HepG2 (cell line): ENCODE data around the gene CFAP210. TPM values are rescaled to one million over a fixed set of nuclear protein-coding genes. Genes with fewer than 3 reads are reported as not detected.
A peak's percentile ranks its signal among the peaks of the same experiment; 100 is the strongest.

Experiments
- ATAC-seq: fragments of 200-7000 bp; cut with Tn5 transposase; 3 replicates; pipeline ENCODE4 v1.9.1; 2020; ENCODE audit warnings: mild to moderate bottlenecking, moderate library complexity
- BruUV-seq: library from RNA; stranded (reverse); fragments of 400-500 nt; replicated peaks from 2 replicates; lab custom pipeline; 2021; lab: Mats Ljungman, UMichigan
- CTCF ChIA-PET: fragments of 300-600 bp; formaldehyde crosslinking; extraction: SDS; loops from one replicate; lab custom pipeline; 2021; ENCODE audit warnings: low total read pairs, inconsistent platforms, low intra/inter-chr PET ratio; lab: Yijun Ruan, JAX
- POLR2A ChIA-PET: fragments of 350-600 bp; sonication (Branson Sonifier 250); formaldehyde crosslinking; loops from one replicate; lab custom pipeline; 2020; ENCODE audit warnings: antibody characterized with exemption, inconsistent platforms; lab: Yijun Ruan, JAX
- DNase-seq: peaks from one replicate; pipeline ENCODE4 v3.0.0-alpha.2; 2015; ENCODE audit warnings: low spot score
- FAIRE-seq: peaks from 3 replicates; lab custom pipeline; 2011; peaks lifted over from hg19 to GRCh38; lab: Jason Lieb, UNC
- H2AFZ ChIP-seq: one replicate; pipeline ENCODE4 v1.6.1; 2011; ENCODE audit warnings: low read length, inconsistent platforms
- H3K27ac ChIP-seq: fragments of 300-600 bp; 3 replicates; pipeline ENCODE4 v1.8.0; 2011; ENCODE audit warnings: mixed run types, mild to moderate bottlenecking, mixed read lengths, low read length, inconsistent platforms; ENCODE audit not compliant: insufficient read depth; ENCODE audit errors: extremely low read length
- H3K27me3 ChIP-seq, 2 experiments: fragments of 200-600 bp in 1 of 2; 2 replicates in 1 of 2; 3 replicates in 1 of 2; pipeline versions ENCODE4 v1.6.0 to v1.8.0; 2011; ENCODE audit warnings: low read length in 2 of 2, mild to moderate bottlenecking in 2 of 2, moderate library complexity in 2 of 2, inconsistent platforms in 1 of 2; ENCODE audit not compliant: insufficient read depth in 2 of 2, control insufficient read depth in 1 of 2
- H3K36me3 ChIP-seq, 2 experiments: fragments of 200-600 bp in 1 of 2; replicated peaks in 1 of 2; 2 replicates in 1 of 2; 3 replicates in 1 of 2; pipeline versions ENCODE4 v1.5.1 to v1.8.0; 2011; ENCODE audit warnings: low read length in 2 of 2, inconsistent platforms in 1 of 2; ENCODE audit not compliant: insufficient read depth in 2 of 2, control insufficient read depth in 1 of 2
- H3K4me1 ChIP-seq: 2 replicates; pipeline ENCODE4 v1.5.1; 2012; ENCODE audit warnings: low read length, inconsistent platforms; ENCODE audit not compliant: insufficient read depth
- H3K4me2 ChIP-seq: 2 replicates; pipeline ENCODE4 v1.6.0; 2011; ENCODE audit warnings: low read depth, low read length, inconsistent platforms
- H3K4me3 ChIP-seq, 3 experiments: fragments of 200-600 bp in 1 of 3; sonication (generic), shearing (Covaris generic) in 1 of 3; replicated peaks in 1 of 3; 2 replicates each; pipeline ENCODE4 v1.5.1; 2011 to 2016; ENCODE audit warnings: low read length in 3 of 3, inconsistent platforms in 2 of 3, low read depth in 2 of 3, mild to moderate bottlenecking in 2 of 3, control low read depth in 1 of 3, mixed read lengths in 1 of 3; ENCODE audit not compliant: insufficient read depth in 1 of 3
- H3K79me2 ChIP-seq: one replicate; pipeline ENCODE4 v1.6.1; 2011; ENCODE audit warnings: low read length, inconsistent platforms; ENCODE audit not compliant: insufficient read depth
- H3K9ac ChIP-seq: 2 replicates; pipeline ENCODE4 v1.6.0; 2011; ENCODE audit warnings: mild to moderate bottlenecking, low read depth, low read length, inconsistent platforms; ENCODE audit not compliant: insufficient read depth
- H3K9me3 ChIP-seq: 2 replicates; pipeline ENCODE4 v1.5.1; 2012; ENCODE audit warnings: mild to moderate bottlenecking, low read length
- H4K20me1 ChIP-seq: 2 replicates; pipeline ENCODE4 v1.6.0; 2011; ENCODE audit warnings: inconsistent platforms, mild to moderate bottlenecking, low read length, moderate library complexity; ENCODE audit not compliant: insufficient read depth
- FOSL2 ChIP-seq: sonication (generic); formaldehyde crosslinking; IDR thresholded peaks from 2 replicates; pipeline ENCODE4 v1.4.0; 2020; ENCODE audit warnings: missing genetic modification reagents
- KAT7 ChIP-seq: IDR thresholded peaks from 2 replicates; pipeline ENCODE4 v1.6.1; 2018; ENCODE audit warnings: borderline replicate concordance, missing compliant biosample characterization
- MEIS2 ChIP-seq: sonication (generic); formaldehyde crosslinking; IDR thresholded peaks from 2 replicates; pipeline ENCODE4 v1.9.0; 2021; ENCODE audit warnings: mild to moderate bottlenecking, missing genetic modification reagents
- SNAI1 ChIP-seq: sonication (generic); formaldehyde crosslinking; IDR thresholded peaks from 2 replicates; pipeline ENCODE4 v1.5.0; 2020; ENCODE audit warnings: mild to moderate bottlenecking, missing genetic modification reagents, borderline replicate concordance
- ZBTB20 ChIP-seq: sonication (generic); formaldehyde crosslinking; IDR thresholded peaks from 2 replicates; pipeline ENCODE4 v1.8.1; 2023; ENCODE audit warnings: missing genetic modification reagents, low read depth, mild to moderate bottlenecking, borderline replicate concordance
- ZBTB43 ChIP-seq: sonication (generic); formaldehyde crosslinking; conservative IDR thresholded peaks from 2 replicates; pipeline ENCODE4 v1.4.0; 2020; ENCODE audit warnings: missing genetic modification reagents
- ZNF136 ChIP-seq: sonication (generic); formaldehyde crosslinking; IDR thresholded peaks from 2 replicates; pipeline ENCODE4 v1.8.1; 2022; ENCODE audit warnings: low read depth, mild to moderate bottlenecking, moderate library complexity, missing genetic modification reagents
- ZNF143 ChIP-seq: sonication (generic); formaldehyde crosslinking; IDR thresholded peaks from 2 replicates; pipeline ENCODE4 v1.4.0; 2020; ENCODE audit warnings: missing genetic modification reagents
- ZNF768 ChIP-seq: sonication (generic); formaldehyde crosslinking; IDR thresholded peaks from 2 replicates; pipeline ENCODE4 v1.4.0; 2020; ENCODE audit warnings: missing genetic modification reagents
- WGBS: methylation state at CpG from one replicate; pipeline ENCODE4 v1.1.6; 2017; ENCODE audit warnings: low lambda C conversion rate; 5-methylcytosine and 5-hydroxymethylcytosine counted together
- in situ Hi-C: cut with HindIII; loops from 2 replicates; pipeline ENCODE4 v1.10.0; 2017; ENCODE audit warnings: low pct_unique_long_range_greater_than_20kb; ENCODE audit not compliant: extremely low pct_ligation_motif_present
- intact Hi-C: fragments of 100-400 bp; cut with micrococcal nuclease; formaldehyde crosslinking; loops from one replicate; pipeline ENCODE4 v1.10.0; 2022; ENCODE audit not compliant: unreplicated experiment
- polyA plus RNA-seq, 8 experiments: library from polyadenylated mRNA; depleted of rRNA in 3 of 8; stranded (reverse) in 7 of 8; unstranded in 1 of 8; fragments of >200 nt; fragmentation: Illumina TruSeq in 4 of 8; extraction: Trizol in 4 of 8; gene quantifications; 2 replicates each; pipeline versions ENCODE4 v1.2.1 to v1.2.3, GENCODE V29; 2011 to 2016; ENCODE audit warnings: low read depth in 4 of 8, missing spikeins in 1 of 8, mixed read lengths in 1 of 8; ENCODE audit not compliant: insufficient read depth in 1 of 8
- total RNA-seq, 5 experiments: library from RNA; depleted of rRNA; stranded (reverse); fragments of >200 nt; fragmentation: Illumina TruSeq; extraction: Trizol; gene quantifications; 2 replicates each; pipeline ENCODE4 v1.2.3, GENCODE V29; 2016; ENCODE audit warnings: low read depth in 1 of 5
- TF ChIP-seq, protein P1 (sequence below): sonication (generic); formaldehyde crosslinking; conservative IDR thresholded peaks from 2 replicates; pipeline ENCODE4 v1.4.0; 2020; ENCODE audit warnings: missing genetic modification reagents

Gene CFAP210
- total and polyA plus RNA-seq, 2 of the 13 experiments (the other 11 are each of a cell fraction or from before 2014, with no cell fraction given) = 0.18 TPM; not detected in 1

- TF ChIP-seq ZBTB43 = no peak
Measured at GRCh38 chr2:169670937-169671336, 23.3 kb downstream of the CFAP210 start (continued).

DNA sequence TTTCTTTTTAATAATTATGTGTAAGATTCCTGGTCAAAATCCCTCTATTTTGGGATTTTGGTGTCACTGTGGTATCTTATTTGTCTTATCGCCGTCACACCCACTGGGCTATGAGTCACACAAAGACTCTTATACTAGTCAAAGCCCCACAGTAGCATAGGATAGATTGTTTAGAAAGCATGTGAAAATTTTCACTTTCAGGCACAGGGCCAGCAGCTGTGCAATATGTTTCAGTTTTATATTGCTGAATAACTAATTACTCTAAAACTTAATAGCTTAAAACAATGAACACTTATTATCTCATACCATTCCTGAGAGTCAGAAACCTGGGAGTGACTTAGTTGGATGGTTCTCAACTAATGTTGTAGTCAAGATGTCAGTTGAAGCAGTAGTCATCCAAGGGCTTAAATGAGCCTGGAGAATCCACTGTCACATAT lies 24.0 kb downstream of the CFAP210 start:
- ATAC-seq (peak; percentile 37; the same call in 2 of the 3 replicates), FAIRE-seq (no peak), DNase-seq (peak; percentile 38)
- H3K9me3 ChIP-seq = no peaks in the 10 kb centered on the region
- H3K79me2 ChIP-seq = no peaks in the 10 kb centered on the region
- no peaks in the 10 kb centered on the region for H3K27me3 ChIP-seq
- H3K27ac ChIP-seq = no peak overlapping the region
- no peaks in the 10 kb centered on the region for H3K36me3 ChIP-seq
- TF ChIP-seq ZNF768 (CRISPR knock-in tag) (no peak), MEIS2 (CRISPR knock-in tag) (no peak), ZNF143 (CRISPR knock-in tag) (no peak), SNAI1 (CRISPR knock-in tag) (no peak), FOSL2 (CRISPR knock-in tag) (peak; percentile 56), ZBTB20 (CRISPR knock-in tag) (no peak), KAT7 (no peak), ZNF136 (CRISPR knock-in tag) (no peak)
- TF ChIP-seq, protein P1, sequence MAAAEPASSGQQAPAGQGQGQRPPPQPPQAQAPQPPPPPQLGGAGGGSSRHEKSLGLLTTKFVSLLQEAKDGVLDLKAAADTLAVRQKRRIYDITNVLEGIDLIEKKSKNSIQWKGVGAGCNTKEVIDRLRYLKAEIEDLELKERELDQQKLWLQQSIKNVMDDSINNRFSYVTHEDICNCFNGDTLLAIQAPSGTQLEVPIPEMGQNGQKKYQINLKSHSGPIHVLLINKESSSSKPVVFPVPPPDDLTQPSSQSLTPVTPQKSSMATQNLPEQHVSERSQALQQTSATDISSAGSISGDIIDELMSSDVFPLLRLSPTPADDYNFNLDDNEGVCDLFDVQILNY (CRISPR knock-in tag) = no peak
- intact Hi-C loops = no loop called here
- ChIA-PET POLR2A (no interaction called here), CTCF (no interaction called here)
- in situ Hi-C loops = loop anchor here (10.0 kb wide), 1 partner anchor 145 kb away; no protein-coding TSS in a partner anchor
- H4K20me1 ChIP-seq = no peaks in the 10 kb centered on the region
- peaks cover 4% of the 10 kb centered on the region; the same call in 1 of the 2 replicates for H3K4me1 ChIP-seq
- H3K4me2 ChIP-seq = no peak overlapping the region
- 19% methylated on average over 2 of the region's 2 CpGs for WGBS
- no peak overlapping the region for H2AFZ ChIP-seq
- no peak overlapping the region for H3K4me3 ChIP-seq
- no TSS peak for BruUV-seq
- H3K9ac ChIP-seq = no peak overlapping the region
